ENCODE measurements around the gene ITIH3.

GRCh38 chr3:52792961-52793695, 1.5 kb upstream of the ITIH3 start:
- TF ChIP-seq POLR2A (IDR thresholded peaks at IDR 0.05) = no peak
- no peak for TF ChIP-seq CTCF (IDR thresholded peaks at IDR 0.05)
- TF ChIP-seq POLR2AphosphoS5 (IDR thresholded peaks at IDR 0.05) = no peak
- no peak for TF ChIP-seq EP300 (IDR thresholded peaks at IDR 0.05)

Data from suprapubic skin (tissue), 4 donors.